OCI-LY3 (cell line): ENCODE results near the gene CHD2.

Experiments
- H2AFZ ChIP-seq: fragments of 200-600, 300-600 bp; shearing (Covaris generic); 2 replicates; pipeline ENCODE4 v1.6.0; 2014; ENCODE audit warnings: antibody characterized with exemption, low read depth, low read length
- H3K27ac ChIP-seq: fragments of 200-600, 300-600 bp; sonication (generic); 2 replicates; pipeline ENCODE4 v1.5.1; 2014; ENCODE audit warnings: mild to moderate bottlenecking, low read length, moderate library complexity, mixed read lengths
- H3K27me3 ChIP-seq: fragments of 200-600, 300-600 bp; sonication (generic); 2 replicates; pipeline ENCODE4 v1.6.1; 2014; ENCODE audit warnings: low read depth, low read length, mixed read lengths
- H3K36me3 ChIP-seq: fragments of 200-600, 300-600 bp; sonication (generic); replicated peaks from 2 replicates; pipeline ENCODE3; 2014; ENCODE audit warnings: low read depth, low read length, mixed read lengths
- H3K4me1 ChIP-seq: fragments of 300-600, 200-600 bp; sonication (generic); 2 replicates; pipeline ENCODE4 v1.6.1; 2014; ENCODE audit warnings: low read length, mixed read lengths
- H3K4me2 ChIP-seq: fragments of 200-600, 300-600 bp; sonication (generic); 2 replicates; pipeline ENCODE4 v1.6.1; 2014; ENCODE audit warnings: low read length, mixed read lengths
- H3K4me3 ChIP-seq: fragments of 300-600, 200-600 bp; sonication (generic); 2 replicates; pipeline ENCODE4 v1.5.1; 2014; ENCODE audit warnings: antibody characterized with exemption, mild to moderate bottlenecking, low read length, moderate library complexity
- H3K79me2 ChIP-seq: fragments of 300-600, 200-600 bp; shearing (Covaris generic); 2 replicates; pipeline ENCODE4 v1.6.1; 2014; ENCODE audit warnings: mild to moderate bottlenecking, low read length, mixed read lengths
- H3K9ac ChIP-seq: fragments of 300-600, 200-600 bp; shearing (Covaris generic); 2 replicates; pipeline ENCODE4 v1.6.0; 2014; ENCODE audit warnings: mild to moderate bottlenecking, low read length, moderate library complexity
- H3K9me3 ChIP-seq: fragments of 200-600, 300-600 bp; shearing (Covaris generic); 2 replicates; pipeline ENCODE4 v1.6.1; 2014; ENCODE audit warnings: low read length, mixed read lengths; ENCODE audit not compliant: insufficient read depth
- H4K20me1 ChIP-seq: fragments of 200-600, 300-600 bp; sonication (generic); 2 replicates; pipeline ENCODE4 v1.6.1; 2016; ENCODE audit warnings: low read length, mixed read lengths; ENCODE audit not compliant: insufficient read depth
- CTCF ChIP-seq: fragments of 200-600, 300-600 bp; sonication (generic); IDR thresholded peaks from 2 replicates; pipeline ENCODE4 v1.5.1; 2014; ENCODE audit warnings: antibody characterized with exemption, low read length, low read depth
- EZH2phosphoT487 ChIP-seq: fragments of 200-600 bp; shearing (Covaris generic); IDR thresholded peaks from 2 replicates; pipeline ENCODE4 v1.6.1; 2018; ENCODE audit warnings: antibody characterized with exemption, mixed run types, low read depth

CHD2 gene

GRCh38 chr15:92900731-92901071 is 577 bp downstream of the CHD2 start:
- no peaks in the 10 kb centered on the region for H3K9me3 ChIP-seq
- peaks cover 66% of the 10 kb centered on the region for H3K36me3 ChIP-seq
- peak overlapping the region; percentile 89 for H3K4me3 ChIP-seq

GRCh38 chr15:92901072-92901761 is 1.1 kb downstream of the CHD2 start:
- Histone ChIP-seq H2AFZ (no peak overlapping the region), H3K4me1 (peaks cover 29% of the 10 kb centered on the region), H3K27me3 (no peaks in the 10 kb centered on the region), H3K79me2 (peaks cover 99% of the 10 kb centered on the region), H4K20me1 (peaks cover 41% of the 10 kb centered on the region; the same call in 1 of the 2 replicates), H3K36me3 (peaks cover 66% of the 10 kb centered on the region), H3K9me3 (no peaks in the 10 kb centered on the region), H3K9ac (peak overlapping the region; percentile 96), H3K4me2 (peak overlapping the region; percentile 87), H3K27ac (peak overlapping the region; percentile 94), H3K4me3 (peak overlapping the region; percentile 89)
- TF ChIP-seq EZH2phosphoT487, result no peak
- no peak for TF ChIP-seq CTCF

More at GRCh38 chr15:92900731-92901071, 577 bp downstream of the CHD2 start:
- Histone ChIP-seq H2AFZ (no peak overlapping the region), H3K4me2 (peak overlapping the region; percentile 87), H4K20me1 (peaks cover 36% of the 10 kb centered on the region; the same call in 1 of the 2 replicates), H3K79me2 (peaks cover 99% of the 10 kb centered on the region), H3K27ac (peak overlapping the region; percentile 94), H3K9ac (peak overlapping the region; percentile 96), H3K27me3 (no peaks in the 10 kb centered on the region), H3K4me1 (peaks cover 23% of the 10 kb centered on the region)
- TF ChIP-seq CTCF (no peak), EZH2phosphoT487 (no peak)

- peak overlapping the region; percentile 96 for H3K9ac ChIP-seq
- H2AFZ ChIP-seq, result no peak overlapping the region
- H3K9me3 ChIP-seq, result no peaks in the 10 kb centered on the region
- TF ChIP-seq EZH2phosphoT487 (no peak), CTCF (no peak)
- H3K27me3 ChIP-seq, result no peaks in the 10 kb centered on the region
- peak overlapping the region; percentile 87 for H3K4me2 ChIP-seq
- H3K79me2 ChIP-seq, result peaks cover 99% of the 10 kb centered on the region
- H3K36me3 ChIP-seq, result peaks cover 62% of the 10 kb centered on the region
- peak overlapping the region; percentile 94 for H3K27ac ChIP-seq
- H3K4me1 ChIP-seq, result peaks cover 34% of the 10 kb centered on the region
- H4K20me1 ChIP-seq, result peaks cover 49% of the 10 kb centered on the region
- peak overlapping the region; percentile 89 for H3K4me3 ChIP-seq
These were observed 1.9 kb downstream of the CHD2 start for GRCh38 chr15:92901995-92902394.

GRCh38 chr15:92902737-92903593 is 2.8 kb downstream of the CHD2 start:
- H3K4me1 ChIP-seq, result peaks cover 44% of the 10 kb centered on the region
- H3K36me3 ChIP-seq, result peaks cover 52% of the 10 kb centered on the region
- H3K4me2 ChIP-seq, result peak overlapping the region; percentile 87
- no peak for TF ChIP-seq CTCF
- TF ChIP-seq EZH2phosphoT487, result no peak
- no peak overlapping the region for H2AFZ ChIP-seq
- peaks cover 99% of the 10 kb centered on the region for H3K79me2 ChIP-seq
- peak overlapping the region; percentile 96 for H3K9ac ChIP-seq
- peak overlapping the region; percentile 89 for H3K4me3 ChIP-seq
- H4K20me1 ChIP-seq, result peaks cover 58% of the 10 kb centered on the region
- no peaks in the 10 kb centered on the region for H3K9me3 ChIP-seq
- no peaks in the 10 kb centered on the region for H3K27me3 ChIP-seq
- H3K27ac ChIP-seq, result peak overlapping the region; percentile 94
